Measurements from ENCODE around the gene ST6GALNAC3. TPM values are rescaled to one million over a fixed set of nuclear protein-coding genes. Genes with fewer than 3 reads are reported as not detected.

Gene ST6GALNAC3
- total RNA-seq, 2 donors from 2014 or later = 6.3 to 7.6 TPM

DNA sequence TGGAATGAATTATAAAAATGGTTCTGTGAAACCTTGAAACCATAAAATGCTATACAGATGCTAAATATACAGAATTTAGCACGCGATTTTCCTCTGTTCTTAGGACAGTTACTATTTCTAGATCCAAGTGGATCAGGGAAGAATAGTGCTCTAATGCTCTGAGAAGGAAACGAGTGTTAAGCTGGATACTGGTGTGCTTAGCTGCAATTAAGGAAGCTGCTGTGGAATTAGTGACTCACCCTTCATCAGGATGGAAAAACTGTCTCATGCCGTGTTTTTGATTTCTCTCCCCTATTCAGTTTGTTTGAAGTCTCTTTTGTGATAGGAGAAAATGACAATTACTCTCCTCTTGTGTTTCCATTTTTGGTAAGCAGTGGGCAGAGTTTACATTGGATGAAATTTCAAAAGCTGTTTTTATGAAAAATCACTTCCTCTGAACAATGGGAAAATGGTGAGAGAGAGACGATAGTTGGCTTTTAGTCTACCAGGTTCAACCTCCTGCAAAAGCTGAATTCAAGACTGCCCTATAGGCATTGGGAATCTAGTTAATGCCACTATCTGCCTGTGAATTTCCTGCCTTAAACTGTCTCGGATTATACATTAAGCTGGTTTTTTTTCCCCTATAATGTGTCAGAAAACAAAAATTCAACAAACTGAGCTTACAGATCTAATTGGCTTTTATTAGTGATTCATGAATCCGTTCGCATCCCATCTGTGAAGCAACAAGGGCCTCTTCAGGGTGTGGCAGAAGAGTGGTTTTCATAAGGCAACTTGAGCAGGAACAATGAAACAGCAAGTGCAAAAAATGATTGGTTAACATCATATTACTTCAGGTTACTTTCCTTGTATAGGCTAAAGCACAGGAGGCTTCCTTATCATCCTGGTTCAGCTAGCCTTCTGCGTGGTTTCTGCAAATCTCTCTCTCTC is 179.8 kb downstream of the ST6GALNAC3 start:
- no peak overlapping the region for H3K4me3 ChIP-seq (ENCODE audit: low read length)
- Mint-ChIP-seq H3K4me1 (peaks cover 25% of the 10 kb centered on the region), H3K9me3 (no peaks in the 10 kb centered on the region), H3K27me3 (ENCODE audit: insufficient read depth) (no peaks in the 10 kb centered on the region), H3K4me3 (no peak overlapping the region), H3K36me3 (ENCODE audit: low read depth) (no peaks in the 10 kb centered on the region), H3K27ac (no peak overlapping the region)
- TF ChIP-seq, protein P1, sequence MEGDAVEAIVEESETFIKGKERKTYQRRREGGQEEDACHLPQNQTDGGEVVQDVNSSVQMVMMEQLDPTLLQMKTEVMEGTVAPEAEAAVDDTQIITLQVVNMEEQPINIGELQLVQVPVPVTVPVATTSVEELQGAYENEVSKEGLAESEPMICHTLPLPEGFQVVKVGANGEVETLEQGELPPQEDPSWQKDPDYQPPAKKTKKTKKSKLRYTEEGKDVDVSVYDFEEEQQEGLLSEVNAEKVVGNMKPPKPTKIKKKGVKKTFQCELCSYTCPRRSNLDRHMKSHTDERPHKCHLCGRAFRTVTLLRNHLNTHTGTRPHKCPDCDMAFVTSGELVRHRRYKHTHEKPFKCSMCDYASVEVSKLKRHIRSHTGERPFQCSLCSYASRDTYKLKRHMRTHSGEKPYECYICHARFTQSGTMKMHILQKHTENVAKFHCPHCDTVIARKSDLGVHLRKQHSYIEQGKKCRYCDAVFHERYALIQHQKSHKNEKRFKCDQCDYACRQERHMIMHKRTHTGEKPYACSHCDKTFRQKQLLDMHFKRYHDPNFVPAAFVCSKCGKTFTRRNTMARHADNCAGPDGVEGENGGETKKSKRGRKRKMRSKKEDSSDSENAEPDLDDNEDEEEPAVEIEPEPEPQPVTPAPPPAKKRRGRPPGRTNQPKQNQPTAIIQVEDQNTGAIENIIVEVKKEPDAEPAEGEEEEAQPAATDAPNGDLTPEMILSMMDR (conservative IDR thresholded peaks at IDR 0.05) = no peak
- no peak overlapping the region for H3K9ac ChIP-seq (ENCODE audit: extremely low read depth, low read length, poor library complexity, severe bottlenecking)
- H3K4me1 ChIP-seq (ENCODE audit: control insufficient read depth, insufficient read depth, low read length) = peaks cover 4% of the 10 kb centered on the region
- H3K9me3 ChIP-seq (ENCODE audit: control insufficient read depth, low read length) = no peaks in the 10 kb centered on the region
- 85 to 87% methylated on average over 8 to 9 of the region's 9 CpGs for WGBS, 2 experiments (ENCODE audit: insufficient coverage in 1 of 2, insufficient read length in 1 of 2)
- no peak for DNase-seq
- no peak overlapping the region for H3K27ac ChIP-seq (ENCODE audit: low read depth, low read length)
- H3K36me3 ChIP-seq (ENCODE audit: control insufficient read depth, insufficient read depth, low read length) = no peaks in the 10 kb centered on the region
- no peaks in the 10 kb centered on the region for H3K27me3 ChIP-seq (ENCODE audit: control insufficient read depth, insufficient read depth, low read length, poor library complexity, severe bottlenecking)

DNA sequence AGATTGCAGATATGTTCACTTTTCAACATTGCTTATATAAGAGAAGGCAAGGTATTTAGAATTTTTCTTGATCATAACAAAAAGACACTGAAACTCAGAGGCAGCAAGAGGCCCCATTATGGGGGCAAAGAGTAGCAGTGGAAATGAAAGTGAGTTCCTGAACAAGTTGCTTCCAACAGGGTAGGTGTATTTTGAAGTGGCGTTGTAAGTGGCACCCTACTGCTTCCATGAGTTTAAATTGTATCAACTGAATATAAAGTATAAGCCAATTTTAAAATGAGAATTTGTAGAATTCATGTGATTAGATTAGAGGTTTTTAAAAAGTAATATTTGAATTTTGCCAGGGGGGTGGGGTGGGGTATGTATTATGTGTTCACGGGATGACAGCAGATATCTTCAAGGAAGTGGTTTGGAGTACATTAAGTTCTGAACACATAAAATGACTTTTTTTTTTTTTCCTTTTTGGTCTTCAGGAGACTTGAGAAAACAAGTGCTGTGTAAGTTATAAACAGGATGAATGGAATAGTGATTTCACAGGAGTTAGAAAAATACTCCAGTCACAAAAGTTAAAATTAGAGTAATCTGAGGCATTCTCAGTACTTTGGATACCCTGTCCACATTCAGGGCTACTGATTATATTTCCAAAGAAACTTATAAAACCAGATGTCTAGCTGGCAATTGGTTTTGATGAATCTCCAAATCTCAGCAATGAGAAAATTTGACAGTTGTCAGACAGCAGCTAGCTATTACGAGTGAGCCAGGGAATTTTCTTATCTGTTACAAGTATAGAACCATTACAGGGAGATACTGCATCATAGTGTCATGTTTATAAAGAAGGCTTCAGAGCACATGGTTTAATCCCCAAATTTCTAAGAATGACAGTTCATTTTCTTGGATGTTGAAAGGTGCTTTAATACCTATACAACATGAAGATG is 182.0 kb downstream of the ST6GALNAC3 start:
- Mint-ChIP-seq H3K27ac (no peak overlapping the region), H3K4me3 (no peak overlapping the region), H3K27me3 (ENCODE audit: insufficient read depth) (no peaks in the 10 kb centered on the region), H3K36me3 (ENCODE audit: low read depth) (no peaks in the 10 kb centered on the region), H3K9me3 (no peaks in the 10 kb centered on the region), H3K4me1 (peaks cover 11% of the 10 kb centered on the region)
- TF ChIP-seq, protein P1 (conservative IDR thresholded peaks at IDR 0.05) = no peak
- H3K4me3 ChIP-seq (ENCODE audit: low read length) = no peak overlapping the region
- WGBS, 2 experiments (ENCODE audit: insufficient coverage in 1 of 2, insufficient read length in 1 of 2) = 82 to 89% methylated on average over 2 to 3 of the region's 3 CpGs
- H3K36me3 ChIP-seq (ENCODE audit: control insufficient read depth, insufficient read depth, low read length) = no peaks in the 10 kb centered on the region
- no peaks in the 10 kb centered on the region for H3K4me1 ChIP-seq (ENCODE audit: control insufficient read depth, insufficient read depth, low read length)
- H3K9ac ChIP-seq (ENCODE audit: extremely low read depth, low read length, poor library complexity, severe bottlenecking) = no peak overlapping the region
- H3K27ac ChIP-seq (ENCODE audit: low read depth, low read length) = no peak overlapping the region
- no peak for DNase-seq
- no peaks in the 10 kb centered on the region for H3K27me3 ChIP-seq (ENCODE audit: control insufficient read depth, insufficient read depth, low read length, poor library complexity, severe bottlenecking)
- no peaks in the 10 kb centered on the region for H3K9me3 ChIP-seq (ENCODE audit: control insufficient read depth, low read length)

DNA sequence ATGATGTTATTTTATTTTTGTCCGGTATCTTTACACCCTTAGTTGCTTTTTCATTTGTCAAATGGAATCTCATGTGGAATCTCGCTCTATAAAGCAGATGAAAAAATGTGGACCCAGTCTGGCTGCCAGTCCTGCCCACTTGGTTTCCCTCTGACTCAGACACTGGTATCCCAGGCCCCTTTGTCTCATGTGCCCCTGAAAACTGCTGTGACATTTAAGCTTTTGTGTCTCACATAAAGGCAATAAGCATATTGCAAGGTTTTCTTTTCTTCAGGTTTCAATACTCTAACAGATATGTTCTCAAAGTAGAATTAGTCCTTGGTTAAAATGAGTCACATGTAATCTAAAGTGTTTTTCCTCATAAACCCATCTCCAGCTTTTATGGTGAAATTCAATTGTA is 183.3 kb downstream of the ST6GALNAC3 start:
- no peaks in the 10 kb centered on the region for H3K9me3 Mint-ChIP-seq
- Histone ChIP-seq H3K27me3 (ENCODE audit: control insufficient read depth, insufficient read depth, low read length, poor library complexity, severe bottlenecking) (no peaks in the 10 kb centered on the region), H3K4me3 (ENCODE audit: low read length) (no peak overlapping the region), H3K9me3 (ENCODE audit: control insufficient read depth, low read length) (no peaks in the 10 kb centered on the region), H3K9ac (ENCODE audit: extremely low read depth, low read length, poor library complexity, severe bottlenecking) (no peak overlapping the region), H3K4me1 (ENCODE audit: control insufficient read depth, insufficient read depth, low read length) (no peaks in the 10 kb centered on the region), H3K27ac (ENCODE audit: low read depth, low read length) (peak overlapping the region; percentile 13), H3K36me3 (ENCODE audit: control insufficient read depth, insufficient read depth, low read length) (no peaks in the 10 kb centered on the region)
- H3K4me3 Mint-ChIP-seq = no peak overlapping the region
- no peak for DNase-seq
- no peak overlapping the region for H3K27ac Mint-ChIP-seq
- TF ChIP-seq, protein P1 (conservative IDR thresholded peaks at IDR 0.05) = no peak
- no peaks in the 10 kb centered on the region for H3K27me3 Mint-ChIP-seq (ENCODE audit: insufficient read depth)
- H3K4me1 Mint-ChIP-seq = peaks cover 7% of the 10 kb centered on the region
- no peaks in the 10 kb centered on the region for H3K36me3 Mint-ChIP-seq (ENCODE audit: low read depth)
- 92 to 93% methylated on average over 2 of the region's 2 CpGs for WGBS, 2 experiments (ENCODE audit: insufficient coverage in 1 of 2, insufficient read length in 1 of 2)
